A549 (cell line): Measurements from ENCODE around the gene SEC24B.

Source experiments
- CTCF ChIP-seq: fragments of >200 bp; sonication (Bioruptor Twin); formaldehyde crosslinking; IDR thresholded peaks from 3 replicates; pipeline ENCODE4 v1.5.1; 2016
- HOXA7 ChIP-seq: fragments of 250-450 bp; sonication (Bioruptor Pico); IDR thresholded peaks from 2 replicates; pipeline ENCODE4 v1.5.0; 2020; ENCODE audit warnings: mild to moderate bottlenecking, moderate library complexity
- MAFK ChIP-seq: fragments of 450-650 bp; IDR thresholded peaks from 2 replicates; pipeline ENCODE4 v1.6.1; 2014; ENCODE audit not compliant: partially characterized antibody
- MAX ChIP-seq: IDR thresholded peaks from 2 replicates; pipeline ENCODE4 v1.6.1; 2012
- NFE2L2 ChIP-seq: fragments of 150-350 bp; conservative IDR thresholded peaks from 2 replicates; pipeline ENCODE4 v1.6.1; 2014; ENCODE audit warnings: low read length
- POLR2A ChIP-seq: IDR thresholded peaks from 2 replicates; pipeline ENCODE4 v1.6.1; 2012; ENCODE audit warnings: mild to moderate bottlenecking, low read length
- POLR2AphosphoS2 ChIP-seq: conservative IDR thresholded peaks from 2 replicates; pipeline ENCODE4 v1.6.1; 2012; ENCODE audit warnings: low read length, improper control_type of control experiment, inconsistent platforms
- REST ChIP-seq: fragments of 200-600 bp; sonication (generic); IDR thresholded peaks from 2 replicates; pipeline ENCODE4 v1.6.1; 2016; ENCODE audit warnings: antibody characterized with exemption, mild to moderate bottlenecking, moderate library complexity

GRCh38 chr4:109407027-109407737 is 26.4 kb upstream of the SEC24B start:
- no peak for TF ChIP-seq CTCF
- no peak for TF ChIP-seq MAX
- TF ChIP-seq POLR2A = no peak
- TF ChIP-seq REST = no peak
- no peak for TF ChIP-seq POLR2AphosphoS2
- no peak for TF ChIP-seq MAFK
- TF ChIP-seq NFE2L2 = no peak
- no peak for TF ChIP-seq HOXA7 (CRISPR knock-in tag)
